NT2/D1 (cell line): ENCODE results near the gene DLX2.
"Not testable (repeated sequence)": the region's sequence is repeated elsewhere in the genome, so short reads cannot be mapped to it uniquely, and the experiment has no call there.

Experiments used
- DNase-seq: peaks from one replicate; pipeline ENCODE4 v3.0.0-alpha.2; 2011; ENCODE audit warnings: low read depth, low spot score
- H3K27me3 ChIP-seq: 2 replicates; pipeline ENCODE4 v1.6.0; 2011; ENCODE audit warnings: mild to moderate bottlenecking; ENCODE audit not compliant: insufficient read length, insufficient read depth
- H3K36me3 ChIP-seq: 2 replicates; pipeline ENCODE4 v1.6.1; 2011; ENCODE audit warnings: mild to moderate bottlenecking, low read length, mixed read lengths; ENCODE audit not compliant: insufficient read depth, insufficient read length
- H3K4me1 ChIP-seq: 2 replicates; pipeline ENCODE4 v1.5.1; 2011; ENCODE audit not compliant: insufficient read depth, insufficient read length
- H3K4me3 ChIP-seq: 2 replicates; pipeline ENCODE4 v1.5.1; 2011; ENCODE audit warnings: low read depth; ENCODE audit not compliant: insufficient read length
- H3K9ac ChIP-seq: 2 replicates; pipeline ENCODE4 v1.6.0; 2011; ENCODE audit warnings: low read depth; ENCODE audit not compliant: insufficient read length
- H3K9me3 ChIP-seq: 2 replicates; pipeline ENCODE4 v1.5.1; 2011; ENCODE audit warnings: mild to moderate bottlenecking, low read length; ENCODE audit not compliant: insufficient read depth
- SUZ12 ChIP-seq: IDR thresholded peaks from 2 replicates; pipeline ENCODE4 v1.6.1; 2011; ENCODE audit not compliant: insufficient read length, insufficient read depth; ENCODE audit errors: extremely low read depth
- YY1 ChIP-seq: IDR thresholded peaks from 2 replicates; pipeline ENCODE4 v1.6.1; 2011; ENCODE audit not compliant: insufficient read length, insufficient read depth
- ZNF274 ChIP-seq: IDR thresholded peaks from 2 replicates; pipeline ENCODE4 v1.6.1; 2011; ENCODE audit warnings: mild to moderate bottlenecking, low read depth, low read length

Gene DLX2

DNA sequence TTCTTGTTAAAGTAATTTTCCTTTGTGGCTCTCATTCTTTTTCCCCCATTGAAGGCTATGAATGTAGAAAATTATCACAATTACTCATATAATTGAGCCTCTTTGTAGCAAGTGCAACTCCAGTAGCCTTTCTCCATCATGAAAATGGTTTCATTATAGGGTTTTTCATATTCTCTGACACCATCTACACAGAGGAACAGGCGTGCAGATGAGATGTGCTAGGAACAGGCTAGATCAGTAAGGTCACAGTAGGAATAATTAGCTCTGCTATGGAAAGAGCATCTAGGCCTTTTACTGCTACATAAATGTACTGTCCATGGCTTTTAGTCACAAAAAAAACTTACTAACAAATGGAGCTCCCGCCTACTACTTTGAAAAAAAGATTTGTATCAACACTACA lies 30.0 kb downstream of the DLX2 start:
- H3K4me3 ChIP-seq = no peak overlapping the region
- TF ChIP-seq ZNF274 = no peak
- no peak for TF ChIP-seq SUZ12
- TF ChIP-seq YY1 = no peak
- DNase-seq = no peak

DNA sequence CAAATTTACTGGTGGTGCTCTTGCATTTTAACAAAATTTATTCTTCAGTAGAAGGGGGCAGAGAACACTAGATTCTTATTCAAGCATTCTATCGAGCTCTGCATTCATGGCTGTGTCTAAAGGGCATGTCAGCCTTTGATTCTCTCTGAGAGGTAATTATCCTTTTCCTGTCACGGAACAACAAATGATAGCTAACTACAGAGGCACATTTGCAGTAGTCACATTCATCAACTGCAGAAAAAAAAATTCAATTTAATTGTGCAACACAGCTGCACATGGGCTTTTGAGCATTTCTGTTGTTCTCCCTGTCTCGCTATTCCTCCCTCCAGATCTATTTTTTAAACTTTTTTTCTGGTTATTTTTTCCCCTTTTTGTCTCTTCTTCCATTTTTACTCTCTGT lies 30.4 kb downstream of the DLX2 start:
- TF ChIP-seq ZNF274 = no peak
- TF ChIP-seq SUZ12 = no peak
- no peak for TF ChIP-seq YY1
- Histone ChIP-seq H3K9me3 (no peaks in the 10 kb centered on the region), H3K4me1 (no peaks in the 10 kb centered on the region), H3K9ac (no peak overlapping the region), H3K36me3 (no peaks in the 10 kb centered on the region), H3K4me3 (no peak overlapping the region), H3K27me3 (peaks cover 3% of the 10 kb centered on the region)
- no peak for DNase-seq

More for the DNA sequence above, 30.0 kb downstream of the DLX2 start:
- Histone ChIP-seq H3K4me1 (no peaks in the 10 kb centered on the region), H3K9me3 (no peaks in the 10 kb centered on the region), H3K36me3 (no peaks in the 10 kb centered on the region), H3K9ac (no peak overlapping the region), H3K27me3 (peaks cover 3% of the 10 kb centered on the region)

DNA sequence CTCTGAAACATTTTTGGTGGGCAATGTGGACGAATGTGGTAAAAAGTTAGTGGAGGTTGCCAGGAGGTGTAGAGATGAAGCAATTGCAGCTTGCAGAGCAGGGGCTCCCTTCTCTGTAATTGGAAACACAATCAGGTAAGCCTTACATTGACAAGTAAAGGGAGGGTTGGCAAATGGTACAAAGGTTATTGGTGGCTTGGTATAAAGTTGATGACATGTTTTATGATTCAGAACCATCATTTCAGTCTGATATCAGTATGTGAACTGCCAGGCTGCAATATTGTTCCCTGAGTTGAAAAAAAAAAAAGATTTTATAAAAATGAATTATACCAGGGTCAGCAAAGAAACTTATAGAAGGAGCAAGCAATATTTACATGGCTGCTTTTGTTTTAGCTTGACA lies 31.8 kb downstream of the DLX2 start:
- no peaks in the 10 kb centered on the region for H3K4me1 ChIP-seq
- H3K27me3 ChIP-seq = no peaks in the 10 kb centered on the region
- no peak for DNase-seq
- H3K4me3 ChIP-seq = no peak overlapping the region
- TF ChIP-seq SUZ12 (no peak), YY1 (no peak), ZNF274 (no peak)
- no peaks in the 10 kb centered on the region for H3K9me3 ChIP-seq
- H3K9ac ChIP-seq = no peak overlapping the region
- H3K36me3 ChIP-seq = peaks cover 3% of the 10 kb centered on the region

DNA sequence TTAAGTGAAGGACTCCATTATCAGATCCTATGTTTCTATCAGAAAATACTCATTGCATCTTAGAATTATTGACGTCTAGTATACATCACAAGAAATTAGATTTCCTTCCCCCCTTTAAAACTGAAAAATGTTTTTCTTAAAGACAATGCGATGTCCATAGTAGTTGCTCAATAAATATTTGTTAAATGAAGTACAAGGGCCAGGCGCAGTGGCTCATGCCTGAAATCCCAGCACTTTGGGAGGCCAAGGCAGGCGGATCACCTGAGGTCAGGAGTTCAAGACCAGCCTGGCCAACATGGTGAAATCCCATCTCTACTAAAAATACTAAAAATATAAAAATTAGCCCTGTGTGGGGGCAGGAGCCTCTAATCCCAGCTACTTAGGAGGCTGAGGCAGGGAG lies 34.8 kb downstream of the DLX2 start:
- not testable (repeated sequence) for H3K4me3 ChIP-seq, H3K27me3 ChIP-seq, H3K9ac ChIP-seq, H3K9me3 ChIP-seq, H3K36me3 ChIP-seq, DNase-seq, H3K4me1 ChIP-seq

DNA sequence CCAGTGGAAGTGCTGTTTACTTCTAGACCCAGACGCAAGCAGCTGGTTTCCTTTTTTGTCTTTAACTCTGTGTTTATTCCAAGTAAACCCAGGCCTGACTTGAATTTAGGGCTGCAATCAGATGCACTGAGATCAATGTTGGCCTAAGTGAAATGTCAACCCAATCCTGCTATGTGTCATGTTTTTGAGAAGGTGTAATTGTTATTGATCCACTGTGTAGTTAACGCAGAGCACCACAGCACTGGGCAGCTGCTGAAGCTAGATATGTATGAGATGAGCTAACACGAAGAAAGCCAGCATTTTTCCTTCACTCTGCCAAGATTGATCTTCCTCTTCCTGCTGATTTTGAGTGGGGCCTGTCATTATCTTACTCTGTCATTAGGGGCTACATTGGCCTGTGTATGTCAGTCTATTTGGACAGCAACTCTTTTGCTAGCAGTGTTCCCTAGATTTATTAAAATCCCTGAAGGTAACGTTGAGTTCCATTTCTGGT lies 36.3 kb downstream of the DLX2 start:
- no peak for TF ChIP-seq YY1
- no peak for TF ChIP-seq SUZ12
- TF ChIP-seq ZNF274 = no peak
- Histone ChIP-seq H3K4me1 (no peaks in the 10 kb centered on the region), H3K9me3 (no peaks in the 10 kb centered on the region), H3K27me3 (no peaks in the 10 kb centered on the region), H3K36me3 (peaks cover 7% of the 10 kb centered on the region), H3K4me3 (no peak overlapping the region), H3K9ac (no peak overlapping the region)
- no peak for DNase-seq

DNA sequence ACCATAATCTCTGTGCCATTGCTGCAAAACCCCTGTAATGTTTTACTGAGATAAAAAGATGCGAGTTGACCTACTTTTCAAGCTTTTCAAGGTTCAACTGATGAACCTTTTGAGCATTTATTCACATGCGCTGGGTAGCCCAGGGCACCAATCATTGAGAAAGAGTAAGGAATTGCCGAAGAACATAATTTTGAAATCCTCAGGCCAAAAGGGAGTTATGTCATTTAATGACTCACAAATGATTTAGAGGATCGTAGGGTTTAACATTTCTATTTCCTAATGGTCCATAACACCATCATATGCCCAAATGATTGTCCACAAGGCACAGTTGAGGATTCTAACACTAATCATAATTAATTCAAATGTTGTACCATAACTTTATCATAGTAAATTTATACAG lies 37.6 kb downstream of the DLX2 start:
- TF ChIP-seq SUZ12 = no peak
- no peak for TF ChIP-seq YY1
- no peak for TF ChIP-seq ZNF274
- no peak for DNase-seq
- no peak overlapping the region for H3K9ac ChIP-seq
- no peak overlapping the region for H3K4me3 ChIP-seq
- H3K9me3 ChIP-seq = no peaks in the 10 kb centered on the region
- no peaks in the 10 kb centered on the region for H3K27me3 ChIP-seq
- H3K36me3 ChIP-seq = peaks cover 7% of the 10 kb centered on the region
- no peaks in the 10 kb centered on the region for H3K4me1 ChIP-seq

DNA sequence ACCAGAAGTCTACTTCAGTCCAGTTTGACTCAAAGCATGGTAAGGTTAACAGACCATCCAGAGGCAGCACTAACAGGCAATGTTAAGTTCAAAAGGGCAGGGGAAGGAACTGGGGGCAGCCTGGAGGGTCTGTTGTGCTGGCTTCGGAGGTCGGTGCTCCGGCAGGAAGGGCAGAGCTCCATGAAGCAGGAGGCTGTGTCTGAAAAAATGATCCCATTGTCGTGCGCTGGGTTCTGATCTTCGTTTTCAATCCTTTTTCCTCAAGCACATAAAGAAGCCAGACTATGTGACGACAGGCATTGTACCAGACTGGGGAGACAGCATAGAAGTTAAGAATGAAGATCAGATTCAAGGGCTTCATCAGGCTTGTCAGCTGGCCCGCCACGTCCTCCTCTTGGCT lies 39.3 kb downstream of the DLX2 start:
- no peak overlapping the region for H3K9ac ChIP-seq

DNA sequence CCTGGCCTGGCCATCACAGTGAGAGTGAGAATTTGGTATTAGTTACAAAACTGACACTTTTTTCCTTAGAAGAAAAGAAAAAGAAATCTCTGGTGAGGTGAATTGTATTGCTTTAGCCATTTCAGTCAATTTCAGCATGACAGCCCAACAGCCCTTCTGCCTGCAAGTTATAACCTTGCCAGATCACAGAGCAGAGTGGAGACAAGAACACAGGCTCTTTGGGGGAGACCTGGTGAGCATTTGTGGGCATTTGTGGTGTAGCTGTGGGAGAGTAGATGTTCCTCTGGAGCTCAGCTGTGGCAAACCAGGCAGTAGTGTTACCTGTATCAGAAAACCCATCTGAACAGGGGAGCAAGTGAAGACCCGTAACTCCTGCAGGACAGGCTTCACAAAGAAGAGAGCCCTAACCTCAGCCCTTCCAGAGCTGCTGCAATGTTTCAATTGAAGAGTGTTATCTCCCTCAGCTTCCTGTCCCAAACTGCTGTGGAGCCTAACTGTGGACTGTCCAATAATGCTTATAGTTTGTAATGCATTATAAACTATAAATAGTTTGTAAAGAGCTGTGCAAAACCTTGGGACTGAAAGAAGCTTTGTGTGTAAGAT lies 40.2 kb downstream of the DLX2 start:
- Histone ChIP-seq H3K9me3 (no peaks in the 10 kb centered on the region), H3K36me3 (peaks cover 7% of the 10 kb centered on the region), H3K4me1 (no peaks in the 10 kb centered on the region), H3K27me3 (no peaks in the 10 kb centered on the region), H3K4me3 (no peak overlapping the region), H3K9ac (no peak overlapping the region)
- no peak for DNase-seq
- TF ChIP-seq ZNF274 = no peak
- TF ChIP-seq YY1 = no peak
- TF ChIP-seq SUZ12 = no peak

More for the DNA sequence above, 39.3 kb downstream of the DLX2 start:
- H3K9me3 ChIP-seq = no peaks in the 10 kb centered on the region
- H3K27me3 ChIP-seq = no peaks in the 10 kb centered on the region
- TF ChIP-seq YY1 (no peak), SUZ12 (no peak), ZNF274 (no peak)
- no peak for DNase-seq
- peaks cover 7% of the 10 kb centered on the region for H3K36me3 ChIP-seq
- no peaks in the 10 kb centered on the region for H3K4me1 ChIP-seq
- H3K4me3 ChIP-seq = no peak overlapping the region

DNA sequence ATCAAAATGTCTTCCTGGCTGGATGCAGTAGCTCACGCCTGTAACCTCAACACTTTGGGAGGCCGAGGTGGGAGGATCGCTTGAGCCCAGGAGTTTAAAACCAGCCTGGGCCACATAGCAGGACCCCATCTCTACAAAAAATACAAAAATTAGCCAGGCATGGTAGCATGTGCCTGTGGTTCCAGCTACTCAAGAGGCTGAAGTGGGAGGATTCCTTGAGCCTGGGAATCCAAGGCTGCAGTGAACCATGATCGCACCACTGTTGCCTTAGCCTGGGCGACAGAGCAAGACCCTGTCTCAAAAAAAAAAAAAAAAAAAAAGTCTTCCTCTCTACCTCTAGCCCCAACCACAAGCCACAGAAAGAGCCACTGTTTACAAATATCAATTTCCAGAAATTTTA lies 42.6 kb downstream of the DLX2 start:
- H3K27me3 ChIP-seq, H3K4me3 ChIP-seq, DNase-seq, H3K4me1 ChIP-seq, H3K9ac ChIP-seq, H3K36me3 ChIP-seq, H3K9me3 ChIP-seq: not testable (repeated sequence)
